ENCODE data around the gene SBSN. TPM values are rescaled to one million over a fixed set of nuclear protein-coding genes. Genes with fewer than 3 reads are reported as not detected.
A peak's percentile ranks its signal among the peaks of the same experiment; 100 is the strongest.

SBSN gene
- total RNA-seq, 3 donors from 2014 or later, result not detected

DNA sequence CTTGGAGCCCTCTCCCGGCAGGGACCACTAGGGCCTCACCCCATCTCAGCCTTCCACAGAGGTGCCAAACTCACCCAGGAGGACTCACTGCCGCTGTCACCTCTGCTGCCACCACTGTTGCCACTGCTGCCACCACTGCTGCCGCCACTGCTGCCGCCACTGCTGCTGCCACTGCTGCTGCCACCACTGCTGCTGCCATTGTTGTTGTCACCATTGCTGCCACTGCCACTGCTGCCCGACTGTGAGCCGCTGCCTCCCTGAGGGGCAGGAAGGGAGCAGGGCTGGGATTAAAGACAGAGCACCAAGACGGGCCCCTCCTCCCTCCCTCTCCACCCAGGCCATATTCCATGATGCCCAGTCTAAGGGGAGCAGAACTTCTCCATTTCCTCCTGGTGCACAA is 16.8 kb downstream of the SBSN start:
- intact Hi-C loops (cut with DNase I; ENCODE audit: low total_unique reads), result no loop called here
- H3K27me3 ChIP-seq, result no peaks in the 10 kb centered on the region
- no peak for DNase-seq (ENCODE audit: low spot score in 2 of 2)
- H3K4me3 ChIP-seq, result no peak overlapping the region
- no peaks in the 10 kb centered on the region for H3K4me1 ChIP-seq
- H3K27ac ChIP-seq, result no peak overlapping the region
- no peak for TF ChIP-seq POLR2AphosphoS5 (IDR thresholded peaks at IDR 0.05)
- no peak for TF ChIP-seq POLR2A (IDR thresholded peaks at IDR 0.05)
- TF ChIP-seq, protein P1, sequence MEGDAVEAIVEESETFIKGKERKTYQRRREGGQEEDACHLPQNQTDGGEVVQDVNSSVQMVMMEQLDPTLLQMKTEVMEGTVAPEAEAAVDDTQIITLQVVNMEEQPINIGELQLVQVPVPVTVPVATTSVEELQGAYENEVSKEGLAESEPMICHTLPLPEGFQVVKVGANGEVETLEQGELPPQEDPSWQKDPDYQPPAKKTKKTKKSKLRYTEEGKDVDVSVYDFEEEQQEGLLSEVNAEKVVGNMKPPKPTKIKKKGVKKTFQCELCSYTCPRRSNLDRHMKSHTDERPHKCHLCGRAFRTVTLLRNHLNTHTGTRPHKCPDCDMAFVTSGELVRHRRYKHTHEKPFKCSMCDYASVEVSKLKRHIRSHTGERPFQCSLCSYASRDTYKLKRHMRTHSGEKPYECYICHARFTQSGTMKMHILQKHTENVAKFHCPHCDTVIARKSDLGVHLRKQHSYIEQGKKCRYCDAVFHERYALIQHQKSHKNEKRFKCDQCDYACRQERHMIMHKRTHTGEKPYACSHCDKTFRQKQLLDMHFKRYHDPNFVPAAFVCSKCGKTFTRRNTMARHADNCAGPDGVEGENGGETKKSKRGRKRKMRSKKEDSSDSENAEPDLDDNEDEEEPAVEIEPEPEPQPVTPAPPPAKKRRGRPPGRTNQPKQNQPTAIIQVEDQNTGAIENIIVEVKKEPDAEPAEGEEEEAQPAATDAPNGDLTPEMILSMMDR (IDR thresholded peaks at IDR 0.05), result no peak
- H3K36me3 ChIP-seq, result no peaks in the 10 kb centered on the region
- H3K9me3 ChIP-seq, result no peaks in the 10 kb centered on the region

DNA sequence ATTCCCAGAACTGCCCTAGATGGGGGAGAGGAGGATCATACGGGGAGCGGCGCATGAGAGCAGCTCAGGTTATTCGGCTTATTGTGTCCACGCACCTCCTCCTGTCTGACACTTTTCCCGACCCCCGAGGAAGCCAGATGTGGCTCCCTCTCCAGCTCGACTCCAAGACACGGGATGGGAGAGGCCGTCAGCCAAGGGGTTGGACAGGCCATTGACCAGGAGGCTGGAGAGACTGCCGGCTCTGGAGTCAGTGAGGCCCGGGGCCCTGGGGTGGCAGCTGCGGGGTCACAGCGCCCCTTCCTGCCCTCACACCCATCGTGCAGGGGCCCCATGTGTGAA is 17.5 kb downstream of the SBSN start:
- Histone ChIP-seq H3K27ac (peak overlapping the region; percentile 80 to 87), H3K9me3 (no peaks in the 10 kb centered on the region), H3K36me3 (no peaks in the 10 kb centered on the region), H3K4me3 (peak overlapping the region; percentile 29 to 72 (median 65)), H3K27me3 (no peaks in the 10 kb centered on the region), H3K4me1 (no peaks in the 10 kb centered on the region)
- TF ChIP-seq POLR2AphosphoS5 (IDR thresholded peaks at IDR 0.05), result peak in 1 of 3 donors; percentile 4
- TF ChIP-seq POLR2A (IDR thresholded peaks at IDR 0.05), result no peak
- TF ChIP-seq, protein P1 (IDR thresholded peaks at IDR 0.05), result no peak
- no peak for DNase-seq (ENCODE audit: low spot score in 2 of 2)
- intact Hi-C loops (cut with DNase I; ENCODE audit: low total_unique reads), result no loop called here

DNA sequence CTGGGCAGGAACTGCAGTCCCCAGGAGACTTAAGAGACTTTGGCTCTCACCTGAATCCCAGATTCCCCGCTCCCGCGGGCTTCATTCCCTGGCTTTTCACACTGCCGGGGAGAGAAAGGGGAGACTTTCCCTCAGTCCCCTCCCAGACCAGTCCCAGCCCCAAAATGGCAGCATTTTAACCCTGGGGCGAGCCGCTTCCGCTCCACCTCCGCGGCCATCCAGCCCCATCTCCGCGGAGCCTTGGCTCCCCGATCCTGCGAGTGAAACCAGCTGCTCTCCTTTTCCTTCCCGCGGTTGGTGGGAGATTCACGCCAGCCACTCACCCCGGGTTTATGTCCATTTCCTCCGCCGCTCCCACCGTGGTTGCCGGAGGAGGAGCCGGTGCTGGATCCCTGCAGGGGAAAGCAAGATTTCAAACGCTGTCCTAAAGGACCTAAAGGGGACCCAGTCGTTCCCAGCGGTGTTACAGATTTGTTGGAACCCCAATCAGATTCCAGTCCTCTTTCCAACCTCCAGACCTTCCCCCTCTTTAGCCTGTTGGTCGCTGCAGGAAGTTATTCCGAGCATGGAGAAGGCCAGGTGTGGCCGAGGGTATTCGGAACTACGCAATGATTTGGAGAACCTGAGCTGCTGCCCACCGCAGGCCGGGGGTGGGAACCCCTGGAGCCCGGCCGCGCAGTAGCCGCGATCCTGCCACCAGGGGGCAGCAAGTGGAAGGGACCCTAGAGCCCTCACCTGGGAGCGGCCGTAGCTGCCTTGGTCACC is 18.1 kb downstream of the SBSN start:
- no peaks in the 10 kb centered on the region for H3K27me3 ChIP-seq
- intact Hi-C loops (cut with DNase I; ENCODE audit: low total_unique reads), result no loop called here
- H3K27ac ChIP-seq, result peak overlapping the region; percentile 80 to 87
- H3K9me3 ChIP-seq, result no peaks in the 10 kb centered on the region
- no peaks in the 10 kb centered on the region for H3K4me1 ChIP-seq
- H3K4me3 ChIP-seq, result peak overlapping the region; percentile 29 to 72 (median 65)
- no peak for TF ChIP-seq POLR2A (IDR thresholded peaks at IDR 0.05)
- TF ChIP-seq, protein P1 (IDR thresholded peaks at IDR 0.05), result peak; percentile 94 to 98 (median 96)
- peak in 2 of 3 donors; percentile 29 to 65 for TF ChIP-seq POLR2AphosphoS5 (IDR thresholded peaks at IDR 0.05)
- H3K36me3 ChIP-seq, result no peaks in the 10 kb centered on the region
- DNase-seq (ENCODE audit: low spot score in 2 of 2), result peak; percentile 78 to 83

DNA sequence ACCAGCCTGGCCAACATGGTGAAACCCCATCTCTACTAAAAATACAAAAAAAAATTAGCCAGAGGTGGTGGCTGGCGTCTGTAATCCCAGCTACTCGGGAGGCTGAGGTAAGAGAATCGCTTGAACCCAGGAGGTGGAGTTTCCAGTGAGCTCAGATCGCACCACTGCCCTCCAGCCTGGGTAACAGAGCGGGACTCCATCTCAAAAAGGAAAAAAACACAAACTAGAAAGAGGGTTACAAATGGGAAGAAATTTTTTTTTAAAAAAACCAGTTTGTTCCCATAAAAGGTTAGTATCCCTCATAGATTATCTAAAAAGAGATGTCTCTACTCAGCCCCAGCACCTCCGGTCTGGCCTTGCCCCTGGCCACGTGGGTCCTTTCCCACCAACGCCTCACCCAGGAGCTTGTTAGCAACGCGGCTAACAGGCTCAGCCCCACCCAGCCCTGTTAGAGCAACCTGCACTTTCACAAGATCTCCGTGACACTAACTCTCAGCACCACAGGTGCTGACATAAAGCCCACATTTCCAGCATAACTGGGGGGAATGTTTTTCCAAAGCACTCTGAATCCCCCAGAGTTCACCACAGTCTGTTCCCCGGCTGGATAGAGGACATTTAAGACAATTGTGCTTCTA is 19.0 kb downstream of the SBSN start:
- no peaks in the 10 kb centered on the region for H3K4me1 ChIP-seq
- no peaks in the 10 kb centered on the region for H3K36me3 ChIP-seq
- no peaks in the 10 kb centered on the region for H3K9me3 ChIP-seq
- TF ChIP-seq POLR2A (IDR thresholded peaks at IDR 0.05) (no peak), POLR2AphosphoS5 (IDR thresholded peaks at IDR 0.05) (peak in 1 of 3 donors; percentile 16)
- TF ChIP-seq, protein P1 (IDR thresholded peaks at IDR 0.05), result no peak
- peak overlapping the region in 2 of 3 donors; percentile 65 to 72 for H3K4me3 ChIP-seq
- intact Hi-C loops (cut with DNase I; ENCODE audit: low total_unique reads), result no loop called here
- no peaks in the 10 kb centered on the region for H3K27me3 ChIP-seq
- H3K27ac ChIP-seq, result peak overlapping the region; percentile 80 to 87
- DNase-seq (ENCODE audit: low spot score in 2 of 2), result peak in 1 of 2 donors; percentile 68

DNA sequence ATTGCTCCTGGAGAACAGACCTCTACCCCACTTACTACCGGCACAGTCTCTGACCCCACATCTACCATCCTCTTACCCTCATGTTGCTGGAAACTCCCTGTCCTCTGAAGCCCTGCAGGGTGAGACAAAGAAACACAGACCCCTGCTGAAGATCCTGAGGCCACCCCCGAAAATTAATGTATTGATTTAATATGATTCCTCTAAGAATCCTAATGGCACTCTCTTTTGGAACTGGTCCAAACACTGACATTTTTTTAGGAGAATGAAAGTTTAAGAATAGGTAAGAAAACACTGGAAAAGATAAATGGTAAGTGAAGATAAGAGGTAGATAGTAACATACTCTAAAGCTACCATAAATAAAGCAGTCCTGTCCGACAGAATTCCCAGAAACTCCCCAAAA is 20.0 kb downstream of the SBSN start:
- no peaks in the 10 kb centered on the region for H3K27me3 ChIP-seq
- intact Hi-C loops (cut with DNase I; ENCODE audit: low total_unique reads), result no loop called here

More for the DNA sequence above, 20.0 kb downstream of the SBSN start:
- no peak for DNase-seq (ENCODE audit: low spot score in 2 of 2)
- TF ChIP-seq, protein P1 (IDR thresholded peaks at IDR 0.05), result no peak
- TF ChIP-seq POLR2AphosphoS5 (IDR thresholded peaks at IDR 0.05) (no peak), POLR2A (IDR thresholded peaks at IDR 0.05) (no peak)
- Histone ChIP-seq H3K36me3 (no peaks in the 10 kb centered on the region), H3K9me3 (no peaks in the 10 kb centered on the region), H3K27ac (no peak overlapping the region), H3K4me3 (no peak overlapping the region), H3K4me1 (no peaks in the 10 kb centered on the region)
